SK-N-SH treated with all-trans-retinoic acid at 6 μM for 48 hours (cell line): ENCODE data around the gene CHKB.
"Not testable (repeated sequence)": the region's sequence is repeated elsewhere in the genome, so short reads cannot be mapped to it uniquely, and the experiment has no call there.

Source experiments
- BACH2 ChIP-seq: fragments of 250-450 bp; sonication (Bioruptor Pico); IDR thresholded peaks from 2 replicates; pipeline ENCODE4 v1.9.0; 2021; ENCODE audit warnings: mild to moderate bottlenecking, borderline replicate concordance
- CREB5 ChIP-seq: fragments of 250-450 bp; sonication (Bioruptor Pico); IDR thresholded peaks from 2 replicates; pipeline ENCODE4 v1.5.1; 2020; ENCODE audit warnings: low read depth, mild to moderate bottlenecking, moderate library complexity
- GLIS3 ChIP-seq: fragments of 250-450 bp; sonication (Bioruptor Pico); IDR thresholded peaks from 2 replicates; pipeline ENCODE4 v1.5.0; 2020; ENCODE audit warnings: mild to moderate bottlenecking, moderate library complexity
- ISL1 ChIP-seq: fragments of 250-450 bp; sonication (Bioruptor Pico); IDR thresholded peaks from 2 replicates; pipeline ENCODE4 v2.1.2; 2022; ENCODE audit warnings: mild to moderate bottlenecking, moderate library complexity
- PATZ1 ChIP-seq: fragments of 250-450 bp; sonication (Bioruptor Pico); IDR thresholded peaks from 2 replicates; pipeline ENCODE4 v1.8.0; 2020; ENCODE audit warnings: mild to moderate bottlenecking, moderate library complexity, borderline replicate concordance
- PPARA ChIP-seq: fragments of 250-450 bp; sonication (Bioruptor Pico); IDR thresholded peaks from 2 replicates; pipeline ENCODE4 v1.5.0; 2020; ENCODE audit warnings: mild to moderate bottlenecking, borderline replicate concordance
- RARB ChIP-seq: fragments of 250-450 bp; sonication (Bioruptor Pico); IDR thresholded peaks from 2 replicates; pipeline ENCODE4 v1.8.0; 2021; ENCODE audit warnings: mild to moderate bottlenecking, moderate library complexity
- SNAI2 ChIP-seq: fragments of 250-450 bp; sonication (Bioruptor Pico); IDR thresholded peaks from 2 replicates; pipeline ENCODE4 v1.5.0; 2020; ENCODE audit warnings: mild to moderate bottlenecking, moderate library complexity
- TCF4 ChIP-seq: fragments of 250-450 bp; sonication (Bioruptor Pico); IDR thresholded peaks from 2 replicates; pipeline ENCODE4 v1.8.0; 2021; ENCODE audit warnings: mild to moderate bottlenecking, moderate library complexity, borderline replicate concordance
- TOX ChIP-seq: fragments of 250-450 bp; sonication (Bioruptor Pico); IDR thresholded peaks from 2 replicates; pipeline ENCODE4 v1.8.0; 2021; ENCODE audit warnings: mild to moderate bottlenecking, moderate library complexity, borderline replicate concordance
- TSHZ2 ChIP-seq: fragments of 250-450 bp; sonication (Bioruptor Pico); IDR thresholded peaks from 2 replicates; pipeline ENCODE4 v1.5.0; 2020; ENCODE audit warnings: mild to moderate bottlenecking, moderate library complexity
- ZFP3 ChIP-seq: fragments of 250-450 bp; sonication (Bioruptor Pico); IDR thresholded peaks from 2 replicates; pipeline ENCODE4 v1.5.0; 2020; ENCODE audit warnings: mild to moderate bottlenecking, moderate library complexity
- ZFP30 ChIP-seq: fragments of 450-650 bp; formaldehyde crosslinking; IDR thresholded peaks from 2 replicates; pipeline ENCODE4 v1.5.0; 2022; ENCODE audit warnings: mild to moderate bottlenecking, moderate library complexity
- ZNF8 ChIP-seq: fragments of 450-650 bp; formaldehyde crosslinking; IDR thresholded peaks from 2 replicates; pipeline ENCODE4 v1.5.0; 2020; ENCODE audit warnings: mild to moderate bottlenecking, moderate library complexity

GRCh38 chr22:50533856-50534711 lies 48.6 kb downstream of the CHKB start:
- not testable (repeated sequence) for TF ChIP-seq TCF4 (CRISPR knock-in tag); RARB (CRISPR knock-in tag); ZNF8; SNAI2 (CRISPR knock-in tag); TSHZ2; PATZ1 (CRISPR knock-in tag); TOX (CRISPR knock-in tag); ZFP3 (CRISPR knock-in tag); ISL1 (CRISPR knock-in tag); GLIS3 (CRISPR knock-in tag); BACH2 (CRISPR knock-in tag); CREB5 (CRISPR knock-in tag); ZFP30 (CRISPR knock-in tag); PPARA (CRISPR knock-in tag)
